Hepatocyte (in vitro differentiated cells): ENCODE data around the gene BCL2. TPM values are rescaled to one million over a fixed set of nuclear protein-coding genes. Genes with fewer than 3 reads are reported as not detected.
A peak's percentile ranks its signal among the peaks of the same experiment; 100 is the strongest.

Experiments
- DNase-seq: peaks from one replicate; pipeline ENCODE4 v3.0.0-alpha.2; 2016; ENCODE audit warnings: low spot score
- H2AFZ ChIP-seq: fragments of 200-600 bp; sonication (generic); 2 replicates; pipeline ENCODE4 v1.6.0; 2016; ENCODE audit warnings: antibody characterized with exemption, mild to moderate bottlenecking
- H3K27ac ChIP-seq: fragments of 200-600 bp; sonication (generic); 2 replicates; pipeline ENCODE4 v1.5.1; 2016; ENCODE audit warnings: mild to moderate bottlenecking
- H3K27me3 ChIP-seq: fragments of 200-600 bp; sonication (generic); 2 replicates; pipeline ENCODE4 v1.6.1; 2016
- H3K36me3 ChIP-seq: fragments of 200-600 bp; sonication (generic); replicated peaks from 2 replicates; pipeline ENCODE4 v1.5.1; 2016; ENCODE audit warnings: low read depth; ENCODE audit not compliant: insufficient read depth
- H3K4me1 ChIP-seq: fragments of 200-600 bp; sonication (generic); 2 replicates; pipeline ENCODE4 v1.5.1; 2016; ENCODE audit warnings: mild to moderate bottlenecking, moderate library complexity; ENCODE audit not compliant: insufficient read depth
- H3K4me2 ChIP-seq: fragments of 200-600 bp; sonication (generic); 2 replicates; pipeline ENCODE4 v1.6.0; 2016
- H3K4me3 ChIP-seq: fragments of 200-600 bp; sonication (generic); 2 replicates; pipeline ENCODE4 v1.5.1; 2016; ENCODE audit warnings: mild to moderate bottlenecking
- H3K79me2 ChIP-seq: fragments of 200-600 bp; sonication (generic); 2 replicates; pipeline ENCODE4 v1.6.0; 2017; ENCODE audit warnings: mild to moderate bottlenecking
- H3K9me2 ChIP-seq: fragments of 200-600 bp; sonication (generic); replicated peaks from 2 replicates; pipeline ENCODE4 v1.6.0; 2017; ENCODE audit warnings: mild to moderate bottlenecking; ENCODE audit not compliant: insufficient read depth
- H3K9me3 ChIP-seq: fragments of 200-600 bp; sonication (generic); 2 replicates; pipeline ENCODE4 v1.5.1; 2016; ENCODE audit warnings: low read depth, mild to moderate bottlenecking
- H4K20me1 ChIP-seq: fragments of 200-600 bp; sonication (generic); 2 replicates; pipeline ENCODE4 v1.6.0; 2016; ENCODE audit warnings: mild to moderate bottlenecking; ENCODE audit not compliant: insufficient read depth, poor library complexity, severe bottlenecking
- EZH2 ChIP-seq: fragments of 200-600 bp; sonication (generic); IDR thresholded peaks from 2 replicates; pipeline ENCODE4 v1.6.1; 2016; ENCODE audit warnings: antibody characterized with exemption, mild to moderate bottlenecking, borderline replicate concordance
- EZH2phosphoT487 ChIP-seq: fragments of 200-600 bp; sonication (generic); IDR thresholded peaks from one replicate; pipeline ENCODE4 v1.6.1; 2018; ENCODE audit warnings: antibody characterized with exemption, mild to moderate bottlenecking, low read depth, moderate library complexity; ENCODE audit not compliant: unreplicated experiment, severe bottlenecking
- WGBS: methylation state at CpG from one replicate; pipeline ENCODE4 v1.1.6; 2016; ENCODE audit warnings: low lambda C conversion rate; ENCODE audit errors: missing lambda C conversion rate; 5-methylcytosine and 5-hydroxymethylcytosine counted together
- polyA plus RNA-seq: library from polyadenylated mRNA; unstranded; fragments of >200 nt; fragmentation: Nextera tagmentation; extraction: Ambion mirVana; gene quantifications from 2 replicates; pipeline ENCODE4 v1.2.1, GENCODE V29; 2016
- total RNA-seq: library from RNA; depleted of rRNA; stranded (reverse); fragments of >200 nt; gene quantifications from 2 replicates; pipeline ENCODE4 v1.2.3, GENCODE V29; 2014
- TF ChIP-seq, protein P1 (sequence below): fragments of 200-600 bp; sonication (generic); IDR thresholded peaks from 2 replicates; pipeline ENCODE4 v1.5.1; 2016; ENCODE audit warnings: antibody characterized with exemption, mild to moderate bottlenecking; ENCODE audit not compliant: poor library complexity

The BCL2 gene
- total and polyA plus RNA-seq, 2 experiments from 2014 or later: 1.0 to 11.4 TPM

DNA sequence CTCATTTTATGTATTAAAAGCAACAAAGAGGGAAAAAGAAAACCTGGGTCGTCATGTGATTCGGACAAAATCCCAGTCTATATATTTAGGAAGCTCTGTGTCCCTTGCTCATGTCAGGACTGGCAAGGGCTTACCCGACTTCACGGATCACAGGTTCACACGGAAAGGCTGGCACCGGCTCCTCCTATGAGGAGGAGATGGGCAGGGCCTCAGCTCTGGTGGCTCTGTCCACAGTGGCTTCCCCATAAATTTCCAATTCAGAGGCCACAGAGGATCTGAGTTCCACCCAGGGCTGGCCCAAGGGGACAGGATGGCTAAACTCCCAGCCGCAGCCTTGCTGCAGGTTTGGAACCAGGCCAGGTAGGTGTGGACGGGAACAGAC is 186.8 kb downstream of the BCL2 start:
- TF ChIP-seq EZH2: no peak
- no peak for TF ChIP-seq EZH2phosphoT487
- TF ChIP-seq, protein P1, sequence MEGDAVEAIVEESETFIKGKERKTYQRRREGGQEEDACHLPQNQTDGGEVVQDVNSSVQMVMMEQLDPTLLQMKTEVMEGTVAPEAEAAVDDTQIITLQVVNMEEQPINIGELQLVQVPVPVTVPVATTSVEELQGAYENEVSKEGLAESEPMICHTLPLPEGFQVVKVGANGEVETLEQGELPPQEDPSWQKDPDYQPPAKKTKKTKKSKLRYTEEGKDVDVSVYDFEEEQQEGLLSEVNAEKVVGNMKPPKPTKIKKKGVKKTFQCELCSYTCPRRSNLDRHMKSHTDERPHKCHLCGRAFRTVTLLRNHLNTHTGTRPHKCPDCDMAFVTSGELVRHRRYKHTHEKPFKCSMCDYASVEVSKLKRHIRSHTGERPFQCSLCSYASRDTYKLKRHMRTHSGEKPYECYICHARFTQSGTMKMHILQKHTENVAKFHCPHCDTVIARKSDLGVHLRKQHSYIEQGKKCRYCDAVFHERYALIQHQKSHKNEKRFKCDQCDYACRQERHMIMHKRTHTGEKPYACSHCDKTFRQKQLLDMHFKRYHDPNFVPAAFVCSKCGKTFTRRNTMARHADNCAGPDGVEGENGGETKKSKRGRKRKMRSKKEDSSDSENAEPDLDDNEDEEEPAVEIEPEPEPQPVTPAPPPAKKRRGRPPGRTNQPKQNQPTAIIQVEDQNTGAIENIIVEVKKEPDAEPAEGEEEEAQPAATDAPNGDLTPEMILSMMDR: no peak
- H3K27me3 ChIP-seq: no peaks in the 10 kb centered on the region
- H3K4me1 ChIP-seq: peaks cover 33% of the 10 kb centered on the region
- H3K36me3 ChIP-seq: no peaks in the 10 kb centered on the region
- no peaks in the 10 kb centered on the region for H3K79me2 ChIP-seq
- H3K27ac ChIP-seq: peak overlapping the region; percentile 48
- peak overlapping the region; percentile 65 for H3K4me2 ChIP-seq
- no peaks in the 10 kb centered on the region for H3K9me3 ChIP-seq
- no peak overlapping the region for H2AFZ ChIP-seq
- no peaks in the 10 kb centered on the region for H4K20me1 ChIP-seq
- WGBS: 67% methylated on average over 8 of the region's 8 CpGs
- no peak overlapping the region for H3K4me3 ChIP-seq
- DNase-seq: peak; percentile 13
- H3K9me2 ChIP-seq: no peaks in the 10 kb centered on the region

DNA sequence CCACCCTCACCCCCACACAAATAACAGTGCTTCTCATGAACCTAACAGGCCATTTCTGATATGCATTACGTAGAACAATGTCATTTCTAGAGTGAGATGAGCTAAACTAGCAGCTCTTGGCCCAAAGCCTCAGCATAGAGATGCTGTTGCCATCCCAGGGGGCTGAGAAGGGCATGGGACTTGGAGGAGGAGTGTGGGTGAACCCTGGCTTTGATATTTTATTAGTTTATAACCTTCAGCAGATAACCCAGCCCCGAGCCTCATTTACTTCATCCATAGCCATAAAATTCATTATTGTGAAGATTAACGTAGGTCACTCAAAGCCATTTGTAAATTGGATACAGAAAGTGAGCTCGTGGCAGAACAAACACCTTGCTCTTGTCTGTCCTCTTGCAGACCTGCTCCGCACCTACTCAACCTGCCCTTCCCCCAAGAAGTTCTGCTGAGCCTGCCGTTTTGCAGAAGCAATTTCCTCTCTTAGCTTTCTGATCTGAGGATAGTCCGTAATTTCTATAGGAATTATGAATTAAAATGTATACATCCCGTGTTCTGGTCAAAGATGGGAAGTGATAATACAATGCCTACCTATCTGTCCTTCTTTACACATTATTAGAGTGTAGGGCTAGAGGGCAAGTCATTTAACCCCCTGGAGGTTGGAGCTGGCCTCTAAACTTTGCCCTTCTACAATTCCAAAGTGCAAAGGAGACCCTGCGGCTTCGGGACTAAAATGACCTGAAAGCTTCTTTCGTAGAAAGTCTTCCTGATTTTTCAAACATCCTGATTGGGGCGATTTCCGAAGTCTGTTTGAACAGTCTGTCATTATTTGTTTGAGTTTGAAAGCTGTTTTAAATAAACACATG is 187.4 kb downstream of the BCL2 start:
- Histone ChIP-seq H4K20me1 (no peaks in the 10 kb centered on the region), H3K4me1 (peaks cover 33% of the 10 kb centered on the region), H3K27me3 (no peaks in the 10 kb centered on the region), H3K9me3 (no peaks in the 10 kb centered on the region), H3K9me2 (no peaks in the 10 kb centered on the region), H3K4me2 (peak overlapping the region; percentile 65), H3K27ac (peak overlapping the region; percentile 13), H3K36me3 (no peaks in the 10 kb centered on the region), H2AFZ (no peak overlapping the region), H3K79me2 (no peaks in the 10 kb centered on the region), H3K4me3 (no peak overlapping the region)
- TF ChIP-seq EZH2 (no peak), EZH2phosphoT487 (no peak)
- TF ChIP-seq, protein P1: no peak
- no peak for DNase-seq
- 43% methylated on average over 13 of the region's 13 CpGs for WGBS

DNA sequence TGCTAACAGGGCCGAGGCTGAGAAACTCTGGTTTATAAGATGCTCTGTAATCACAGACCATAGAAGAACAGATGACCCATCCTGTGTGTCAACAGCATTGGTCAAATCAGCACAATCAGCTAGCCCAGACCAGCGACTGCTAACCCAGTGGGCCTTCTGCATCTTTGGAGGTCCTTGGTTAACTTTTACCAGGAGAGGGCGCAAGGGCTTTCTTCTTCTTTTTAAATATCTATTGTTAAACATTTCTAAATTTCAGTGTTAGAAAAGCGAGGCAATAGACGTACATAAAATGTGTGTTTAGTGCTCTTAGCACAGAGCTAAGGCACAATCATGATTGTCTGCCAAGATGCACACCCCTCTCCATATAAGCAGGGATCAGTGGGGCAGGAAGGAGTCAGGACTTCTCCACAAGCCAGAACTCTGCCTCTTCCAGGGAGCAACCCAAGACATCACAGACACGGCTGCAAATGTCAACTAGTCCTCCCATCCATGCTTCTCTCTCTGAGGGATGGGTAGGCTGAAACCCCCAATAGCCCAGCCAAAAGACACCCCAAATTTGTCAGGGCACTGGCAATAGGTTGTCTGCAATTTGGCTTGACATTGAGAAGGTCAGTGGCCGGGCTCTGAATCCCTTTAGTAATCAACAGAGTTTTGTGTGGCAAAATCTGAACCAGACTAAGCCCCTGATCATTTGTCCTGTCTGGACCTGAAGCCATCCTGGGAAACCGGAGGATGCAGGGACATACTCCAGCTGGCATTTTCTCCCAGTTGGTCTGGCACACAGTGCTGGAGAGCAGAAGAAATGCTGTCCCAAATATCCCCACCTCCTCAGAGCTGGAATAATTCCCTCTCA is 188.2 kb downstream of the BCL2 start:
- H3K4me2 ChIP-seq: no peak overlapping the region
- no peaks in the 10 kb centered on the region for H3K36me3 ChIP-seq
- H2AFZ ChIP-seq: no peak overlapping the region
- H3K79me2 ChIP-seq: no peaks in the 10 kb centered on the region
- no peak overlapping the region for H3K4me3 ChIP-seq
- H3K27me3 ChIP-seq: no peaks in the 10 kb centered on the region
- peaks cover 33% of the 10 kb centered on the region for H3K4me1 ChIP-seq
- TF ChIP-seq EZH2 (no peak), EZH2phosphoT487 (no peak)
- TF ChIP-seq, protein P1: peak; percentile 63
- no peaks in the 10 kb centered on the region for H3K9me2 ChIP-seq
- DNase-seq: peak; percentile 68
- peak overlapping the region; percentile 13 for H3K27ac ChIP-seq
- no peaks in the 10 kb centered on the region for H4K20me1 ChIP-seq
- H3K9me3 ChIP-seq: no peaks in the 10 kb centered on the region
- WGBS: 58% methylated on average over 8 of the region's 8 CpGs
